Metanephros (tissue), 2 donors: ENCODE measurements around the gene GBP1. TPM values are rescaled to one million over a fixed set of nuclear protein-coding genes. Genes with fewer than 3 reads are reported as not detected.

Experiments used
- small RNA-seq: library from RNA; depleted of rRNA; stranded (forward); fragments of <200 nt; gene quantifications from one replicate; pipeline ENCODE3, GENCODE V24; 2014; ENCODE audit warnings: low replicate concordance
- total RNA-seq: library from RNA; depleted of rRNA; stranded (reverse); fragments of >200 nt; gene quantifications from one replicate; pipeline ENCODE4 v1.2.3, GENCODE V29; 2014

The GBP1 gene
- total RNA-seq = 43.0 TPM

GRCh38 chr1:89065079-89065868 is at the start of gene GBP1:
Gene GBP1, minus strand, starts transcription at chr1:89065208. Its CDS starts 1,974 bp downstream, at chr1:89063234.

DNA sequence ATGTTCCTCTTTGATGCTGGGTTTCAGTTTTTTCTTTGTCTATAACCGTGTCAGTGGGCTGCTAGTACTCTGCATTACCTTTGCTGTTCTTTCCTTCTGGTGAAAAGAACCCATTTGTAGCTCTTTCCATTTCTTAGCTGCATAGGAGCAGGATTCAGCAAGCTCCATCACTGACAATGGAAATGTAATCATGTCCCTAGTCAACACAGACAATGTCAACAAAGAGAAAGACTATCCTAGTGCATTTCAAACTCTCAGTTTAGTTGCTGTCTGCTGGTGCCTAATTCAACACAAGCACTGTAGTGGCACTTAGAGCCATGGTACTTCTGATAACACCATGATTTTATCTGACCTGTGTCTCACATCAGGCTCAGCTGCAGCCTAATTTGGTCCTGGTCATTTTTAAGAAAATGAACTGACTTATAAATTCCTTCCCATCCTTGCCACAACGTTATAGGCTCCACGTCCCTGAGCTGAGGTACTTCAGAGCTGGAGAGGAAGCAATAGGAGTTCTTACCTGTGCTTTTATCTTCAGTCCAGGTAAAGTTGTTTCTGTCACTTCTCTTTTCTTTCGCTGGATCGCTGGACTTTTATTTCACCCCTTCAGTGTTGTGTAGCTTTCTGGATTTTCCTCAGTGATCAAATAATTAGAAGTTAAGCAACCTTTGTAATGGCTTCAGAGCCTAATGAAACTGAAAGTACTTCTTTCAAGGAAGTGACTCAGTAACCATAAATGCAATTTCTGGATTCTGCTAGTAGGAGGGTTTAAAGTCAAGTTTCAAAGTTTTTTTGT is 42.6 kb downstream of the GBP1 start, which contains the start of gene GBP3:
Gene GBP3 (minus strand): TSS at position 700 of the 793 bp plus-strand sequence. CDS start 2,145 bp downstream, outside the sequence.

Small RNA genes lying within 50 kb of the gene (small RNA-seq; reads per million reads assigned to genes)
- not detected for gene RF00019

Other genes with a start within 250 kb of the GBP1 start
- 43.8 TPM for gene GTF2B, start 173.6 kb downstream of the GBP1 start, total RNA-seq
- gene KYAT3, start 72.6 kb downstream of the GBP1 start, total RNA-seq = 20.8 TPM
- 11.8 TPM for gene RBMXL1, start 72.6 kb downstream of the GBP1 start, total RNA-seq
- gene GBP3, start 42.3 kb downstream of the GBP1 start, total RNA-seq = 13.6 TPM
- gene GBP2, start 60.9 kb upstream of the GBP1 start, total RNA-seq = 4.8 TPM
- gene GBP7, start 110.8 kb upstream of the GBP1 start, total RNA-seq = not detected
- 9.6 TPM for gene GBP4, start 133.7 kb upstream of the GBP1 start, total RNA-seq
- 0.53 TPM for gene GBP5, start 207.7 kb upstream of the GBP1 start, total RNA-seq